Endometrial microvascular endothelial cells (primary cell): Measurements from ENCODE around the gene DNAJC11. TPM values are rescaled to one million over a fixed set of nuclear protein-coding genes. Genes with fewer than 3 reads are reported as not detected.

Source experiments
- in situ Hi-C: cut with HindIII; loops from 2 replicates; pipeline ENCODE4 v1.10.0; 2017; ENCODE audit warnings: low sequenced_read_pairs, low pct_unique_long_range_greater_than_20kb; ENCODE audit errors: inconsistent ontology term
- total RNA-seq: library from RNA; depleted of rRNA; stranded (reverse); fragments of >200 nt; gene quantifications from one replicate; pipeline ENCODE4 v1.2.3, GENCODE V29; 2015; ENCODE audit errors: inconsistent ontology term

DNAJC11 gene
- total RNA-seq, 1 donor from 2014 or later, result 38.1 TPM

GRCh38 chr1:6632588-6633514 lies 68.8 kb downstream of the DNAJC11 start:
- in situ Hi-C loops, result no loop called here

- in situ Hi-C loops, result no loop called here
Observed at GRCh38 chr1:6631058-6631457, 70.6 kb downstream of the DNAJC11 start.

GRCh38 chr1:6630027-6630426 lies 71.6 kb downstream of the DNAJC11 start:
- in situ Hi-C loops, result no loop called here

- in situ Hi-C loops, result no loop called here
Observed at GRCh38 chr1:6628971-6629479, 72.6 kb downstream of the DNAJC11 start.

- in situ Hi-C loops, result no loop called here
Observed at GRCh38 chr1:6627841-6628545, 73.6 kb downstream of the DNAJC11 start.

- in situ Hi-C loops, result no loop called here
Observed at GRCh38 chr1:6627031-6627430, 74.6 kb downstream of the DNAJC11 start.

- in situ Hi-C loops, result no loop called here
Observed at GRCh38 chr1:6625584-6626149, 75.9 kb downstream of the DNAJC11 start.

- in situ Hi-C loops, result no loop called here
Observed at GRCh38 chr1:6624710-6625583, 76.7 kb downstream of the DNAJC11 start, which contains the start of gene THAP3. THAP3 (plus strand) TSS chr1:6624868; CDS start chr1:6625219, 351 bp downstream.

GRCh38 chr1:6623269-6623965 lies 78.2 kb downstream of the DNAJC11 start:
- in situ Hi-C loops, result no loop called here

- in situ Hi-C loops, result no loop called here
Observed at GRCh38 chr1:6622396-6623152, 79.0 kb downstream of the DNAJC11 start.

GRCh38 chr1:6621429-6622391 lies 79.9 kb downstream of the DNAJC11 start:
- in situ Hi-C loops, result no loop called here

GRCh38 chr1:6619045-6619444 lies 82.6 kb downstream of the DNAJC11 start:
- in situ Hi-C loops, result no loop called here

- in situ Hi-C loops, result no loop called here
Observed at GRCh38 chr1:6614929-6615785, 86.5 kb downstream of the DNAJC11 start.

- in situ Hi-C loops, result no loop called here
Observed at GRCh38 chr1:6614019-6614928, 87.3 kb downstream of the DNAJC11 start.
